GM10248 (cell line): Measurements from ENCODE around the gene PDLIM7.

ENCODE experiments used
- CTCF ChIA-PET: fragments of 300-600 bp; sonication (Branson Sonifier 250); formaldehyde crosslinking; extraction: SDS; loops from one replicate; lab custom pipeline; 2021; ENCODE audit warnings: antibody characterized with exemption; lab: Yijun Ruan, JAX
- POLR2A ChIA-PET: fragments of 350-650 bp; sonication (Branson Sonifier 250); formaldehyde crosslinking; extraction: SDS; loops from one replicate; lab custom pipeline; 2020; ENCODE audit warnings: antibody characterized with exemption; lab: Yijun Ruan, JAX
- DNase-seq: peaks from one replicate; pipeline ENCODE4 v3.0.0; 2012; ENCODE audit errors: extremely low spot score
- TF ChIP-seq, protein P1 (sequence below): IDR thresholded peaks from 2 replicates; pipeline ENCODE4 v1.5.1; 2012; ENCODE audit warnings: mild to moderate bottlenecking, low read depth; ENCODE audit errors: extremely low read depth, missing control alignments, control extremely low read depth

Gene PDLIM7

DNA sequence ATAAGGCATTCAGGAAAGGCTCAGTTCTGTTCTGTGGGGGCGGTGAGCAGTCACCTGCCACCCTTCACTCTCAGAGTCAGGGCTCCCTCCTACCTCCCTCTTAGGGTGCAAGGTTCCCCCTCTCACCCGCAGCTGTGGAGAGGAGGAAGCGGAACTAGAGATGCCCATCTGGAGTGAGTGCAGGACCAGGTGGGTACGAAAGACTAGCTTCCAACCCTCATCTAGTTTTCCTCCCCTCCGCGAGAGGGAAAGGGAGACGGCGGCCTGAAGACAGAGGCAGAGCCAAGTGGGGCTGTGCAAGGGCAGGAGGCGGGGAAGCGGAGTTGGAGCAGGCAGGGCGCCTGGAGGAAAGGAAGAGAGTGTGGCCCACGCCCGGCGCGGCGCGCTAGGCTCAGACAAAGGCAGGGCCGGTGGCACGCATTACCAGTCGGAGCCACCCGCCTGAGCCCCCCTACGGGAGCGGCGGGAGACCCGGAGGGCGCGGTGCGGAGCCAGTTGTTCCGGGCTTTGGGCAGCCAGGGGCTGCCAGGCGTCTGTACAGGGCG, 43.5 kb downstream of the PDLIM7 start:
- no peak for DNase-seq
- ChIA-PET CTCF (interaction anchor here (0.7 to 21.0 kb wide), 27 partner anchors 11 to 796 kb away, joined by 3 to 549 read pairs (median 9); partner anchors contain the start of genes DOK3, F12, GRK6 and LMAN2), POLR2A (interaction anchor here (1.0 to 2.1 kb wide), 2 partner anchors 28 to 50 kb away, joined by 6 to 10 read pairs; partner anchors contain the start of gene GRK6)
- TF ChIP-seq, protein P1, sequence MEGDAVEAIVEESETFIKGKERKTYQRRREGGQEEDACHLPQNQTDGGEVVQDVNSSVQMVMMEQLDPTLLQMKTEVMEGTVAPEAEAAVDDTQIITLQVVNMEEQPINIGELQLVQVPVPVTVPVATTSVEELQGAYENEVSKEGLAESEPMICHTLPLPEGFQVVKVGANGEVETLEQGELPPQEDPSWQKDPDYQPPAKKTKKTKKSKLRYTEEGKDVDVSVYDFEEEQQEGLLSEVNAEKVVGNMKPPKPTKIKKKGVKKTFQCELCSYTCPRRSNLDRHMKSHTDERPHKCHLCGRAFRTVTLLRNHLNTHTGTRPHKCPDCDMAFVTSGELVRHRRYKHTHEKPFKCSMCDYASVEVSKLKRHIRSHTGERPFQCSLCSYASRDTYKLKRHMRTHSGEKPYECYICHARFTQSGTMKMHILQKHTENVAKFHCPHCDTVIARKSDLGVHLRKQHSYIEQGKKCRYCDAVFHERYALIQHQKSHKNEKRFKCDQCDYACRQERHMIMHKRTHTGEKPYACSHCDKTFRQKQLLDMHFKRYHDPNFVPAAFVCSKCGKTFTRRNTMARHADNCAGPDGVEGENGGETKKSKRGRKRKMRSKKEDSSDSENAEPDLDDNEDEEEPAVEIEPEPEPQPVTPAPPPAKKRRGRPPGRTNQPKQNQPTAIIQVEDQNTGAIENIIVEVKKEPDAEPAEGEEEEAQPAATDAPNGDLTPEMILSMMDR: no peak

DNA sequence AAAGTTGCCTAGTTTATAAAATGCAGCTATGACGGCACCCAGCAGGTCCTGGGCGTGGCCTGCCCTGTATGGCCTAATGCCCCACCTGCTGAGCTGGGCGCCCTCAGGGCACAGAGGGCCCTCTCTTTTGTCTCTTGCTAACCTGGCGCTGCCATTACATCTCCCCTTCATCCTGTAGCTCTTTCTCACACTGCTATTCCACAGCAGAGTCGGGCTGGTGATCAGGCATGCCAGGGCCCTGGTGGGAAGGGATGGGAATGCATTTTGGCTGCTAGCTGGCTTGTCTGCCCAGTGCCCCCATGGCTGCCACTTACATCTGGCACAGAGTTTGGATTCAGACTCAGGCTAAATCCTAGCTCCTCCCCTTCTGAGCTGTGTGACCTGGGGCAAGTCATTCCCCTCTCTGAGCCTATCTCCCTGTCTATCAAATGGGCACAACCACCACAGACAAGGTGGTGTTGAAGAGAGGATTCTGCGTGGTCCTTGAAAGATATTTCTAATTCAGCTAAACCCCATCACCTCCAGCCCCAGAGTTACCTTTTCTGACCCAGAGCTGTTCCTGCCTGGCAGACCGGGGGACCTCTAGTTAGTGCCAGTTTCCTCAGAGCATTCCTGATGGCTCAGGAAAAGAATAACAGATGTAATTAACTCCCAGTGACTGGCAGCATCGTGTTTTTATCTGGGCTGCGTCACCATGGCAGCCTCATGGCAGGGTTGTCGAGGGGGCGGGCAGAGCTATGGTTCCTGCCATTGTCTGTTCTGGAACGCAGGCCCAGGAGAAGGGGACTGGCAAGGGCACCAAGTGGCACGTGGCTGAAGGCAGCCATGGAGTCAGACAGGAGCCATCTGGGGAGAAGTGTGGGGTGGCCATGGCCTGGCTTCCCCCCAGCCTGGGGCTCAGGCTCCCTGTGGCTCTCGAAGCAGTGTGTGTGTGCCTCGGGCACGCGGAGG, 44.4 kb downstream of the PDLIM7 start:
- DNase-seq: no peak
- POLR2A ChIA-PET: interaction anchor here (1.3 to 1.7 kb wide), 3 partner anchors 12 to 49 kb away, joined by 3 to 6 read pairs (median 4); no protein-coding TSS in a partner anchor
- CTCF ChIA-PET: interaction anchor here (0.6 to 21.0 kb wide), 23 partner anchors 10 to 795 kb away, joined by 3 to 549 read pairs (median 13); partner anchors contain the start of genes DOK3, F12, GRK6 and LMAN2
- TF ChIP-seq, protein P1: no peak

DNA sequence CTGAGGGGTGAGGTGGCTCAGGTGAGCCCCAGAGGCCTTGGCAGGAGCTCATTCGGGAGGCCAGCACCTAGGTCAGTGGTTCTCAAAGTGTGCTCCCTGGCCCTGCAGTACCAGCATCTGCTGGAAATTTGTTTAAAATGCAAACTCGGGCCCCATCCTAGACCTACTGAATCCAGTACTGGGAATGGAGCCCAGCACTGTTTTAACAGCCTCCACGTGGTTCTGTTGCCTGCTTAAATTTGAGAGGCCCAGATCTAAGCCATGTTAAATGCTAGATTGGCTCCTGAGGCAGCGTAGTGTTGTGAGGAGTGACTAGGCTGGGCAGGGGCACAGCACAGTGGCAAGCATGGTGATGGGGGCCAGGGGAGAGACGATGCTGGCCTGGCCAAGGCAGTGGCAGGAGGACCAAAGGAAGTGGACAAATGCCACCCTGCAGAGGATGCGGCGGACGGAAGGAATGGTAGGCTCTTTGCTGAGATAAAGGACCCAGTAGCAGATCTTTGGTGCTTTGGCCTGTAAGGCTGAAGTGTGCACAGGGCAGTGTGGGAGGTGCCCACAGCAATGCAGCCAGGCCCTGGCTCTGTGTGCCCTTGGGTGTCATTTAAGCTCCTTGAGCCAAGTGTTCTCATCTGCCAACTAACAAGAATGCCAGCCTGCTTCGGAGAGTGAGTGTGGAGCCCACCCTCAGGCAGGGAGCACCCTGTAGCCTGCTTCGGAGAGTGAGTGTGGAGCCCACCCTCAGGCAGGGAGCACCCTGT, 46.6 kb downstream of the PDLIM7 start:
- DNase-seq: no peak
- TF ChIP-seq, protein P1: no peak
- CTCF ChIA-PET: interaction anchor here (1.0 to 21.0 kb wide), 6 partner anchors 17 to 141 kb away, joined by 3 to 549 read pairs (median 113); partner anchors contain the start of genes F12, GRK6, MXD3 and PFN3
- POLR2A ChIA-PET: interaction anchor here (1.1 to 1.5 kb wide), 3 partner anchors 18 to 48 kb away, joined by 3 read pairs; no protein-coding TSS in a partner anchor

DNA sequence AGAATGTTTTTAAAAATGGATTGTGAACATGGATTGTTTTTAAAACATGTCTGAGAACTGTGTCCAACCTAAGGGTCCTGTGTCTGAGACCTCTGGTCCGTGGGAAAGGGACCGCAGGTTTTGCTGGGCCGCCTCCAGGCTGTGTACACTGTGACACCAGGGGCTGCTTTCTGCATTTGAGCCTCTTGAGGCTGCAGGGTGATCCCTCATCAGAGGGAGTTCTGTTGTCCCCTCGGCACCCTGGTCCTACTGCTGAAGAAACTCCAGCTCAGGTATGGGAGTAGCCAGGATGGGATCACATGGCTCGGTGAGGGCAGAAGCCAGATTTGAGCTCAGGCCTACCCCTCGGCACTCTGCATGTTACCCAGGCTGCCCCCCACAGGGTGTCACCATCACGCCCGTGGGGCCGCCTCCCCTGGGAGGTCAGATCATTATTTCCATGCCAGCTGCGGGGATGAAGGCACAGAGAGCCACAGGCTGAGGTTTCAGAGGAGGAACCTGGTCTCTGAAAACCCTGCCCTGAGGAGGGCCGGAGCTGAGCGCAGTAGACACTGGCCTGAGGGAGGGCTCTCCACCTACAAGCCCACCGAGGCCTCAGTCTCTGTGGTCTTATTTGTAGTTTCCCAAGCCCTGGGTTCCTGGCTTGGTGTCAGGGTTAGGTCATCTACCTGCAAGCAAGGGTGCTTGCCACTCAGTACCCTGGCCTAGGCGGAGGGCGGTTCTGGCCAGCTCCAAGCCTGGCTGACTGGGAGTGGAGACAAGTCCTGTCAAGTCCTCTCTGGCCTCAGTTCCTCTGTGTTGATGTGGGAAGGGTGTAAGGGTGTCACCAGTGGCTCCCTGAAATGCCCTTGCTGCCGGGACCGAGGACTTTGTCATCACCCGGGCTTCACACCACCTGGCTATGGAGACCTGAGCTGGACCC, 48.0 kb downstream of the PDLIM7 start:
- ChIA-PET CTCF (interaction anchor here (0.7 to 21.0 kb wide), 9 partner anchors 5 to 140 kb away, joined by 3 to 549 read pairs (median 3); partner anchors contain the start of genes F12 and PFN3), POLR2A (interaction anchor here (1.1 kb wide), 2 partner anchors 17 to 23 kb away, joined by 3 to 4 read pairs; partner anchors contain the start of gene GRK6)
- TF ChIP-seq, protein P1: no peak
- DNase-seq: no peak

DNA sequence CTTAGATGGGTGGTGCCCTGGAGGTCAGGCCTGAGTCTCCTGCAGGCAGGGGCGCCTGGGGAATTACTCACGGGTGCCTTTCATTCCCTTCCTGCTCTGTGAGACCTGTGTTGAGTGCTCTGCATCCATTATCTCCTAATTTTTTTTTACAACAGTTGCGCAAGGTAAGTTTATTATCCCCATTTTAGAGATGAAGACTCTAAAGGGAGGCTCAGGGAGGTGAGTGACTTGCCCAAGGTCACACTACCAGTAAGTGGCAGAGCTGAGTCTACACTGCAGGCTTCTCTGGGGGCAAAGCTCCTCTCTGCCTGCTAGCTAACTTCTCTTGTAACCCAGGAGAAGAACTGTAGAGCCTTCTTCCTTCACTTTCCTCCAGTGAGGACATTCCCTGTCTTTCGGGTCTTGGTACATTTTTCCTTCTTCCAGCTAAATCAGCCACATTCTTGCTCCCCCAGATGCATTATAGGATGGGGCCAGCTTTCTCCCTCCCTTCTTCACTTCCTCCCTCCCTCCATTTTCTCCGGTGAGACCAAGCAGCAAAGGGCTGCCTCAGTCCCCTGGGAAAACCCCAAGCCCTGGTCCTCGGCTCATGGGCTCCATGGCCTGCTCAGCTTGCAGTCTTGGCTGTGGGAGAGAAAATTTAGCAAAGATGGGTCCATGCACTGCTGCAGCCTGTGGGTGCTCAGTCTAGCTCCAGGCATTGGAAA, 49.0 kb downstream of the PDLIM7 start:
- DNase-seq: no peak
- ChIA-PET POLR2A (interaction anchor here (0.8 to 1.1 kb wide), 2 partner anchors 11 to 22 kb away, joined by 4 to 6 read pairs; partner anchors contain the start of gene GRK6), CTCF (interaction anchor here (0.7 to 21.0 kb wide), 12 partner anchors 6 to 335 kb away, joined by 3 to 549 read pairs (median 5); partner anchors contain the start of genes F12 and PFN3)
- TF ChIP-seq, protein P1: no peak
